Activated CD8-positive, alpha-beta memory T cell treated with anti-CD3 and anti-CD28 coated beads for 36 hours (primary cell): Measurements from ENCODE around the gene B4GAT1. TPM values are rescaled to one million over a fixed set of nuclear protein-coding genes. Genes with fewer than 3 reads are reported as not detected.
"Not testable (repeated sequence)": the region's sequence is repeated elsewhere in the genome, so short reads cannot be mapped to it uniquely, and the experiment has no call there.

ENCODE experiments used
- CTCF ChIA-PET: fragments of 350-600 bp; sonication (Branson Sonifier 250); formaldehyde crosslinking; loops from one replicate; lab custom pipeline; 2021; ENCODE audit warnings: antibody characterized with exemption; lab: Charles Lee
- POLR2A ChIA-PET: fragments of 350-600 bp; sonication (Branson Sonifier 250); formaldehyde crosslinking; loops from one replicate; lab custom pipeline; 2021; ENCODE audit warnings: antibody characterized with exemption; lab: Charles Lee
- total RNA-seq, 2 experiments: library from RNA; stranded (reverse); gene quantifications; one replicate each; pipeline ENCODE4 v1.2.3, GENCODE V29; 2021

The B4GAT1 gene
- total RNA-seq, 2 experiments from 2014 or later: 11.7 to 13.4 TPM

GRCh38 chr11:66332371-66333219 lies 14.8 kb downstream of the B4GAT1 start:
- CTCF ChIA-PET: interaction anchor here (0.6 to 8.5 kb wide), 2 partner anchors 18 to 41 kb away, joined by 4 to 111 read pairs; partner anchors contain the start of gene CD248
- POLR2A ChIA-PET: no interaction called here

DNA sequence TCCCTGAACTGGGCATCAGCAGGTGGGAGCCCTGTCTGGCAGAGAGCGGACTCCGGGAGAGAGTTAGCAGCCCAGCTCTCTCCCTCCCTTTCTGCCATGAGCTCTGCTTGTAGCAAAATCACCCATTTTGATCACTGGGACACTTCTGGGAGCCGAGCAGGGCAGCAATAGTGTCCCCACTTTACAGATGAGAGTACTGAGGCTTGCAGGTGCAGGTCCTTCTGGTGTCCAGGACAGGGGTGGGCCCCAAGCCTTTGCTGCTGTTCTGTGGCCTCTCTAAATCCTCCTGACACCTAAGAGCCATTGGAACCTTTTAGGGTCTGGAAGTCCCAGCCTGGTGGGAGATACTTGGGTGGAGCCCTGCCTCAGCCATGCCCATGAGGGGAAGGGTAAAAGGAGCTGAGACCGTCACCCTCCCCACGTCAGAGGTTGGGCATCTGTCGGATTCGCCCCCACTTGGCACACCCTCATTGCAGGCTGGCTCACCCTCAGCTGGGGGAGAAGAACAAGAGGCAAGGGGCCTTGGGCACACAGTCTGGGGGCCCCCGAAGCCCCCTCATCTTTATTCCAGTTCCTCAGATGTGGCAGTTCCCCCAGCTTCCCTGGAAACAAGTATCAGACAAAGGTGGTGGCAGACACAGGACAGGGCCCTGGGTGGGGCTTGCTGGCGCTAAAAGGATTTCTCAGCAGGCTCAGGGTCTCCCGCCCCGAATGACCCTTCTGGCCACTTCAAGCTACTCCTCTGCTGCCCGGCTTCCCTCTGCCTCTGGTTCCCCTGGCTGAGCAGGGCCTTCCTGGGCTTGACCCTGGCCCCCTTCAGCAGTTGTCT lies 15.7 kb downstream of the B4GAT1 start:
- CTCF ChIA-PET: interaction anchor here (0.6 to 8.5 kb wide), 2 partner anchors 17 to 42 kb away, joined by 4 to 111 read pairs; partner anchors contain the start of gene CD248
- POLR2A ChIA-PET: no interaction called here

DNA sequence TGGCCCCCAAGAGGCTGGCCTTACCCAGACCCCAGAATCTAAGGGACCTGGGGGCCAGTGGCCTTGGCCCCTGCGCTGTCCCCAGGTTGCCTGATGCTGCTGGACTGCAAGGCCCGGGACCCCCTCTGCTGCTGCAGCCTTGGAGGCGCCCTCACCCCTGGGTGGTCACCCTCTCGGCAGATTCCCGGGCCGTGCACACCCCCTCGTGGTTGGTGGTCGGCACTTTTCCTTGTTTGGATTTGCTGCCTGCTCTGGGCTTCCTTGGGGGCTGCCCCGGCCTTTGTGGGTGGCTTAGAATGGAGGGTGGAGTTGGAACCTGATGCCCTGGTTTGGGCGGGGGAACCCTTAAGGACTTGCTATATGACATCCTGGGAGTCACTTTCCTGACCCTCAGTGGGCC lies 16.5 kb downstream of the B4GAT1 start:
- ChIA-PET CTCF (interaction anchor here (8.5 kb wide), 1 partner anchor 16 kb away, joined by 111 read pairs; the partner anchor contains the start of gene CD248), POLR2A (no interaction called here)

DNA sequence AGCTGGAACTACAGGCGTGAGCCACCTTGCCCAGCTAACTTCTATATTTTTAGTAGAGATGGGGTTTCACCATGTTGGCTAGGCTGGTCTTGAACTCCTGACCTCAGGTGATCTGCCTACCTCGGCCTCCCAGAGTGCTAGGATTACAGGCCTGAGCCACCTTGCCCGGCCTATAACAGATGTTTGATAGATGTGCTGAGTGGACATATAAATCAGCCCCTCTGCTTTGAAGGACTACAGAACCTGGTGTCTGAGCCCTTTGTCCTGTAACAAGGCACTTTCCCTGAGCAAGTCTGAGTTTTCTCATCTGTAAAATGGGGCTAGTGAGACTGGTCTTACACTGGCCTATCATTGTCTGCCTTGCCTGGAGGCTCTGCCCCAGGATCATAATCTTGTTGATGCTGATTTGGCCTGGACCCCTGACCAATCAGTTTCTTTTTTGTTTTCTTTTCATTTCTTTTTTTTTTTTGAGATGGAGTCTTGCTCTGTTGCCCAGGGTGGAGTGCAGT lies 18.2 kb downstream of the B4GAT1 start:
- ChIA-PET CTCF (interaction anchor here (0.7 to 8.5 kb wide), 5 partner anchors 14 to 209 kb away, joined by 3 to 111 read pairs (median 5); partner anchors contain the start of genes BRMS1 and CD248), POLR2A (interaction anchor here (0.7 kb wide), 1 partner anchor 12 kb away, joined by 3 read pairs; no protein-coding TSS in a partner anchor)

DNA sequence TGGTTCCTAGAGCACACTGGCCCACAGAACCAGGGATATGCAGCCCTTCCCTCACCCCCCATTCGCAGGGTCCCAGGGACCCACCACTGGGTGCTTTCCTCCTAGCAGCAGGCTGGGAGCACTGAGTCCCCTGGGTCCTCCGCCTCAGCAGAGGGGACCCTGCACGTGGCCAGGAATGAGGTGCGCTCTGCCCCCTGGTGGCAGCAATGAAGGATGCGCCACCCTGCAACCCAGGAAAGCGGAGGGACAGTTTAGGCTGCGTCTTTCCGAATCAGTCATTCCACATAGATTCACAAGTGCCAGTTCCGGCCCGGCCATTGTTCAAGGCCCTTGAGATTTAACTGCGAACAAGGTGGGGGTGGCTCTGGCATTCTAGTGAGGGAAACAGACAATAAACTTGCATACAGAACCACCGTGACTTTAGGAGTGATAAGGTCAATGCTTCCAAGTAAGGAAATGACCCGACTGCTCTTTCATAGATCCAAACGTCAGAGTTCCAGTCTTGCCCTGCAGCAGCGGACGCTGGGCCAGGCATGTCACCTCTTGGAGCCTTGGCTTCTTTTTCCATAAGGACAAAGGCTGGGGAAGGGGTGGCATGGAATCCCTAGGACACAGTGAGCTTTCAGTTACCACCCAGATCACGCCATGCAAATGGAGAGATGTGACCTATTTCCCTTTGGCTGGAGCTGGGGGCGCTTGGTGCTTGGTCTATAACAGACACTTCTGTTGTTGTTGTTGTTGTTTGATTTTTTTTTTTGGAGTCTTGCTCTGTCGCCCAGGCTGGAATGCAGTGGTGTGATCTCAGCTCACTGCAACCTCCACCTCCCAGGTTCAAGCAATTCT lies 18.9 kb downstream of the B4GAT1 start:
- ChIA-PET POLR2A (interaction anchor here (0.7 kb wide), 1 partner anchor 11 kb away, joined by 3 read pairs; no protein-coding TSS in a partner anchor), CTCF (interaction anchor here (0.9 to 8.5 kb wide), 4 partner anchors 13 to 79 kb away, joined by 4 to 111 read pairs (median 5); partner anchors contain the start of genes BRMS1 and CD248)

DNA sequence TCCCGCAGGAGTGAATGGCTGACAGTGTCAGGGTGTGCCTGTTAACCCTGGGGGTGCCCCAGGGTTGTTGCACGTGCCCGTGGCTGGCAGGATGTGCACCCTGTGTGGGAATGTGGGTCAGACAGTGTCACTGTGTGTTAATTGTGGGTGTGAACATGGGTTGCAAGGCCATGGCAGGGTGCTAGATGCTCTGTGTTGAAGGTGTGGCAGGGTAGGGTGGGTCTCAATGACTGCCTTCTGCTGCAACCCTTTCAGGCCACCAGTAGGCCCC lies 19.5 kb downstream of the B4GAT1 start:
- POLR2A ChIA-PET: no interaction called here
- CTCF ChIA-PET: no interaction called here

DNA sequence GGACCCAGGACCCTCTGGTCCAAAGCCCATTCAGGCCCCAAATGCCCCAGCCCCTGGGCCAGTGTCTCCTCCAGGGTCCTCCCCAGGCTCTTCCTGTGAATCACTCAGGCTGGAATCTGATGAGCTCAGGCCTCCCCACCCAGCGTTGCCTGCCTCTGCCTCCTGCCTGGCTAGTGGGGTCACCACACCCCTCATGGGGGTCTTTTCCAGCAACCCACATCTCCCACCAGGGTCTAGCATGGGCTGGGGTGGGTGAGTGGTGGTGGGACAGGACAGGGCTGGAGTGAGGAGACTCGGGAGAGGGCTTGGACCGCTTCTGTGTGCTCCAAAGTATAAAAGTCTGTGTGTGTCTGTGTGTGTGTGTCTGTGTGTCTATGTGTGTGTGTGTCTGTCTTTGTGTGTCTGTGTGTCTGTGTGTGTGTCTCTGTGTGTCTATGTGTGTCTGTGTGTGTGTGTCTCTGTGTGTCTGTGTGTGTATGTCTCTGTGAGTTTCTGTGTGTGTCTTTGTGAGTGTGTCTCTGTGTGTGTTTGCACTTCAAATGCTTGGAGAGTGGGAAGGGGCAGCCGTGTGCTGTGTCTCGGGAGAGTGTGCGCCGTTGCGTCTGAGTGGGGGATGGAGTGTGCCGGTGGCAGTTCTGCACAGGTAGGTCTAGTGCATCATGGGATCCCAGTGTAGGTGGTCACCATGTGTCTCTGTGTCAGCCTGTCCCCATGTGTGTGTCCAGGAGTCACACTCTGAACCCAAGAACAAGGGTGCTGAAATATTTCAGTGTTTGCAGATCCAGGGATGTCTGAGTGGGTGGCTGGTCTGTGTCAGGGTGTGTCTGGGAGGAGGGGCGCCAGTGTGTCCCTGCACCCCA lies 20.0 kb downstream of the B4GAT1 start:
- ChIA-PET CTCF (interaction anchor here (1.0 to 1.6 kb wide), 4 partner anchors 8 to 16 kb away, joined by 3 to 11 read pairs (median 4); no protein-coding TSS in a partner anchor), POLR2A (no interaction called here)

GRCh38 chr11:66326261-66327111 lies 20.9 kb downstream of the B4GAT1 start:
- ChIA-PET POLR2A (interaction anchor here (0.7 kb wide), 1 partner anchor 9 kb away, joined by 3 read pairs; no protein-coding TSS in a partner anchor), CTCF (interaction anchor here (0.6 to 1.6 kb wide), 5 partner anchors 8 to 103 kb away, joined by 3 to 11 read pairs (median 4); no protein-coding TSS in a partner anchor)

DNA sequence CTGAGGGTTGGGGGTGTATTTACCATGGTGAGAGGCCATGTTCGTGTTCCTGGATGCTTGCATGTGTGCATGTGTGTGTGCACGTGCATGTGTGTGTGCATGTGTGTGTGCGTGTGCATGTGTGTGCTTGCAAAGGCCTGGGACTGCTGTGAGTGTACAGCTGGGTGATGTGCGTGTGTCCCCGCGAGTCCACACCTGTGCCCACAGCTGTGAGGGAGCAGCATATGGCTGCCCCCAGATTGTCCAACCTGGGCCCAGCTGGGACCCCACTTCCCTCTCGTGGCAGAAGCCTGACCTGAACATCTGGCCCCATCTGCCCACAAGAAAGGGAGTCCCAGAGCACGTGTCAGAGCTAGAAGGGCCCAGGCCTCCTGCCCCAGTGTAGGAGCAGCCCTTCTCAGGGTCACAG lies 22.2 kb downstream of the B4GAT1 start:
- POLR2A ChIA-PET: interaction anchor here (1.1 kb wide), 1 partner anchor 12 kb away, joined by 5 read pairs; no protein-coding TSS in a partner anchor
- CTCF ChIA-PET: interaction anchor here (0.6 to 1.8 kb wide), 3 partner anchors 8 to 46 kb away, joined by 3 to 5 read pairs (median 5); partner anchors contain the start of gene CD248

GRCh38 chr11:66324664-66325063 lies 22.8 kb downstream of the B4GAT1 start:
- ChIA-PET CTCF (interaction anchor here (0.7 to 1.8 kb wide), 2 partner anchors 7 to 12 kb away, joined by 3 to 5 read pairs; partner anchors contain the start of gene CD248), POLR2A (interaction anchor here (1.1 kb wide), 1 partner anchor 12 kb away, joined by 5 read pairs; no protein-coding TSS in a partner anchor)

GRCh38 chr11:66323684-66324083 lies 23.7 kb downstream of the B4GAT1 start:
- POLR2A ChIA-PET: no interaction called here
- CTCF ChIA-PET: no interaction called here

GRCh38 chr11:66322732-66323427 lies 24.5 kb downstream of the B4GAT1 start:
- ChIA-PET POLR2A (interaction anchor here (1.3 kb wide), 1 partner anchor 11 kb away, joined by 3 read pairs; no protein-coding TSS in a partner anchor), CTCF (no interaction called here)

DNA sequence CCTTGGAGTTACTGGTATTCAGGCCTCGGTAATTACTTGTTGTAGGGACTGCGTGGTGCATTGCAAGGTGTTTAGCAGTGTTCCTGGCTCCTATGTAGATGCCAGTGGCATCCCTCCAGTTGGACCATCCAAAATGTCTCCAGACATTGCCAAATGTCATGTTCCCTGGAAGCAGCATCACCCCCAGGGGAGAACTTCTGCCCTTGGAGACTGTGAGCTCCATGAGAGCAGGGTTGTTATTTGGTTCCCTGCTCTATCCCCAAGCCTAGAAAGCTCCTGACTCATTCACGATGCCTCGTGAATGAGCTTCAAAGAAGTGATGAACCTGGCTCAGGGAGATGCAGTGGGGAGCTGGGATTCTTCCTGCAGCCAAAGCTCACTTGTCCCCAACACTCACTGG lies 25.8 kb downstream of the B4GAT1 start:
- CTCF ChIA-PET: interaction anchor here (1.2 kb wide), 1 partner anchor 9 kb away, joined by 5 read pairs; no protein-coding TSS in a partner anchor
- POLR2A ChIA-PET: no interaction called here

GRCh38 chr11:66320748-66321147 lies 26.7 kb downstream of the B4GAT1 start:
- CTCF ChIA-PET, POLR2A ChIA-PET: not testable (repeated sequence)

- CTCF ChIA-PET, POLR2A ChIA-PET: not testable (repeated sequence)
These were observed 27.1 kb downstream of the B4GAT1 start for GRCh38 chr11:66320289-66320688.
